ENCODE results near the gene KLKB1. TPM values are rescaled to one million over a fixed set of nuclear protein-coding genes. Genes with fewer than 3 reads are reported as not detected.
"Not testable (repeated sequence)": the region's sequence is repeated elsewhere in the genome, so short reads cannot be mapped to it uniquely, and the experiment has no call there.

KLKB1 gene
- total RNA-seq, 1 donor from 2014 or later: not detected

- no peak for FAIRE-seq
- Mint-ChIP-seq H3K27ac (ENCODE audit: unreplicated experiment) (no peak overlapping the region), H3K27me3 (ENCODE audit: low read depth, unreplicated experiment) (no peaks in the 10 kb centered on the region), H3K4me1 (ENCODE audit: low read depth, unreplicated experiment) (peaks cover 2% of the 10 kb centered on the region), H3K9me3 (ENCODE audit: unreplicated experiment) (no peaks in the 10 kb centered on the region), H3K36me3 (ENCODE audit: low read depth, unreplicated experiment) (peaks cover 2% of the 10 kb centered on the region), H3K4me3 (ENCODE audit: unreplicated experiment) (no peak overlapping the region)
- H4K20me1 ChIP-seq (ENCODE audit: insufficient read depth, low read length): no peaks in the 10 kb centered on the region
- no peak overlapping the region for H2AFZ ChIP-seq (ENCODE audit: low read depth, low read length)
- H3K9me3 ChIP-seq (ENCODE audit: insufficient read depth, low read depth, low read length): no peaks in the 10 kb centered on the region
- H3K27me3 ChIP-seq (ENCODE audit: insufficient read depth, low read length): no peaks in the 10 kb centered on the region
- TF ChIP-seq, protein P1, sequence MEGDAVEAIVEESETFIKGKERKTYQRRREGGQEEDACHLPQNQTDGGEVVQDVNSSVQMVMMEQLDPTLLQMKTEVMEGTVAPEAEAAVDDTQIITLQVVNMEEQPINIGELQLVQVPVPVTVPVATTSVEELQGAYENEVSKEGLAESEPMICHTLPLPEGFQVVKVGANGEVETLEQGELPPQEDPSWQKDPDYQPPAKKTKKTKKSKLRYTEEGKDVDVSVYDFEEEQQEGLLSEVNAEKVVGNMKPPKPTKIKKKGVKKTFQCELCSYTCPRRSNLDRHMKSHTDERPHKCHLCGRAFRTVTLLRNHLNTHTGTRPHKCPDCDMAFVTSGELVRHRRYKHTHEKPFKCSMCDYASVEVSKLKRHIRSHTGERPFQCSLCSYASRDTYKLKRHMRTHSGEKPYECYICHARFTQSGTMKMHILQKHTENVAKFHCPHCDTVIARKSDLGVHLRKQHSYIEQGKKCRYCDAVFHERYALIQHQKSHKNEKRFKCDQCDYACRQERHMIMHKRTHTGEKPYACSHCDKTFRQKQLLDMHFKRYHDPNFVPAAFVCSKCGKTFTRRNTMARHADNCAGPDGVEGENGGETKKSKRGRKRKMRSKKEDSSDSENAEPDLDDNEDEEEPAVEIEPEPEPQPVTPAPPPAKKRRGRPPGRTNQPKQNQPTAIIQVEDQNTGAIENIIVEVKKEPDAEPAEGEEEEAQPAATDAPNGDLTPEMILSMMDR (IDR thresholded peaks at IDR 0.05; ENCODE audit: insufficient read depth, low read depth, low read length): no peak
- TF ChIP-seq EZH2 (IDR thresholded peaks at IDR 0.05; ENCODE audit: insufficient read depth, low read length): no peak
- DNase-seq (ENCODE audit: low read depth): no peak
- no peak overlapping the region for H3K4me2 ChIP-seq (ENCODE audit: low read length)
- H3K4me1 ChIP-seq (ENCODE audit: insufficient read depth, low read length): no peaks in the 10 kb centered on the region
- H3K9ac ChIP-seq (ENCODE audit: low read length): no peak overlapping the region
- no peak overlapping the region for H3K4me3 ChIP-seq (ENCODE audit: insufficient read depth, low read depth, low read length)
- H3K36me3 ChIP-seq (ENCODE audit: insufficient read depth, low read length): no peaks in the 10 kb centered on the region
- no peak overlapping the region for H3K27ac ChIP-seq (ENCODE audit: low read depth, low read length)
- no peaks in the 10 kb centered on the region for H3K79me2 ChIP-seq (ENCODE audit: insufficient read depth, low read length)
Measured at GRCh38 chr4:186260504-186261448, 33.5 kb downstream of the KLKB1 start.

GRCh38 chr4:186264660-186265059 lies 37.4 kb downstream of the KLKB1 start:
- FAIRE-seq (no peak), DNase-seq (ENCODE audit: low read depth) (no peak)
- no peaks in the 10 kb centered on the region for H3K9me3 ChIP-seq (ENCODE audit: insufficient read depth, low read depth, low read length)
- H3K36me3 Mint-ChIP-seq (ENCODE audit: low read depth, unreplicated experiment): no peaks in the 10 kb centered on the region
- TF ChIP-seq, protein P1 (IDR thresholded peaks at IDR 0.05; ENCODE audit: insufficient read depth, low read depth, low read length): no peak
- TF ChIP-seq EZH2 (IDR thresholded peaks at IDR 0.05; ENCODE audit: insufficient read depth, low read length): no peak
- H3K4me3 Mint-ChIP-seq (ENCODE audit: unreplicated experiment): no peak overlapping the region
- no peaks in the 10 kb centered on the region for H3K79me2 ChIP-seq (ENCODE audit: insufficient read depth, low read length)
- H3K27ac Mint-ChIP-seq (ENCODE audit: unreplicated experiment): no peak overlapping the region
- no peak overlapping the region for H3K4me2 ChIP-seq (ENCODE audit: low read length)
- no peak overlapping the region for H3K9ac ChIP-seq (ENCODE audit: low read length)
- H3K27me3 ChIP-seq (ENCODE audit: insufficient read depth, low read length): no peaks in the 10 kb centered on the region
- no peak overlapping the region for H3K4me3 ChIP-seq (ENCODE audit: insufficient read depth, low read depth, low read length)
- H3K27ac ChIP-seq (ENCODE audit: low read depth, low read length): no peak overlapping the region
- H3K4me1 Mint-ChIP-seq (ENCODE audit: low read depth, unreplicated experiment): peaks cover 14% of the 10 kb centered on the region
- no peaks in the 10 kb centered on the region for H3K9me3 Mint-ChIP-seq (ENCODE audit: unreplicated experiment)
- no peak overlapping the region for H2AFZ ChIP-seq (ENCODE audit: low read depth, low read length)
- no peaks in the 10 kb centered on the region for H3K4me1 ChIP-seq (ENCODE audit: insufficient read depth, low read length)
- no peaks in the 10 kb centered on the region for H4K20me1 ChIP-seq (ENCODE audit: insufficient read depth, low read length)
- no peaks in the 10 kb centered on the region for H3K36me3 ChIP-seq (ENCODE audit: insufficient read depth, low read length)
- no peaks in the 10 kb centered on the region for H3K27me3 Mint-ChIP-seq (ENCODE audit: low read depth, unreplicated experiment)

GRCh38 chr4:186265250-186265649 lies 37.9 kb downstream of the KLKB1 start:
- H3K4me3 Mint-ChIP-seq (ENCODE audit: unreplicated experiment); H3K9me3 Mint-ChIP-seq (ENCODE audit: unreplicated experiment): not testable (repeated sequence)

More at GRCh38 chr4:186265250-186265649, 37.9 kb downstream of the KLKB1 start:
- H3K27me3 Mint-ChIP-seq (ENCODE audit: low read depth, unreplicated experiment); H3K36me3 Mint-ChIP-seq (ENCODE audit: low read depth, unreplicated experiment); H3K27me3 ChIP-seq (ENCODE audit: insufficient read depth, low read length); H3K27ac Mint-ChIP-seq (ENCODE audit: unreplicated experiment); H3K4me2 ChIP-seq (ENCODE audit: low read length); H4K20me1 ChIP-seq (ENCODE audit: insufficient read depth, low read length); H3K36me3 ChIP-seq (ENCODE audit: insufficient read depth, low read length); H3K9ac ChIP-seq (ENCODE audit: low read length); H3K4me1 ChIP-seq (ENCODE audit: insufficient read depth, low read length); H2AFZ ChIP-seq (ENCODE audit: low read depth, low read length); H3K4me3 ChIP-seq (ENCODE audit: insufficient read depth, low read depth, low read length); H3K79me2 ChIP-seq (ENCODE audit: insufficient read depth, low read length); FAIRE-seq; H3K27ac ChIP-seq (ENCODE audit: low read depth, low read length); H3K9me3 ChIP-seq (ENCODE audit: insufficient read depth, low read depth, low read length); DNase-seq (ENCODE audit: low read depth): not testable (repeated sequence)
- peaks cover 14% of the 10 kb centered on the region for H3K4me1 Mint-ChIP-seq (ENCODE audit: low read depth, unreplicated experiment)

Data from astrocyte (in vitro differentiated cells and primary cell).